AG09309 (cell line): ENCODE results near the gene MS4A1.

ENCODE experiments used
- DNase-seq: peaks from one replicate; pipeline ENCODE4 v3.0.0-alpha.2; 2010; ENCODE audit warnings: low read depth
- H3K4me3 ChIP-seq: 2 replicates; pipeline ENCODE4 v1.5.1; 2011; ENCODE audit warnings: mild to moderate bottlenecking, low read depth, low read length, moderate library complexity; ENCODE audit not compliant: control insufficient read depth
- CTCF ChIP-seq: IDR thresholded peaks from 2 replicates; pipeline ENCODE4 v1.5.1; 2011; ENCODE audit warnings: mild to moderate bottlenecking, low read depth, low read length, inconsistent platforms; ENCODE audit not compliant: insufficient read depth, control insufficient read depth; ENCODE audit errors: missing control alignments

Gene MS4A1

GRCh38 chr11:60469723-60470122 is 14.1 kb downstream of the MS4A1 start:
- TF ChIP-seq CTCF: no peak
- no peak for DNase-seq
- H3K4me3 ChIP-seq: no peak overlapping the region

GRCh38 chr11:60477035-60477445 is 21.4 kb downstream of the MS4A1 start:
- no peak for TF ChIP-seq CTCF
- no peak for DNase-seq
- H3K4me3 ChIP-seq: no peak overlapping the region

- TF ChIP-seq CTCF: no peak
- DNase-seq: no peak
- H3K4me3 ChIP-seq: no peak overlapping the region
These were observed 26.7 kb downstream of the MS4A1 start for GRCh38 chr11:60482361-60482760.

GRCh38 chr11:60485987-60486386 is 30.3 kb downstream of the MS4A1 start:
- H3K4me3 ChIP-seq: no peak overlapping the region
- no peak for DNase-seq
- no peak for TF ChIP-seq CTCF

GRCh38 chr11:60492488-60493009 is 36.9 kb downstream of the MS4A1 start, which contains the start of gene MS4A12:
TSS of gene MS4A12 (plus strand) at chr11:60492778. CDS start at chr11:60497319, 4,541 bp downstream.
- no peak for DNase-seq
- no peak within 1 kb of the TSS for H3K4me3 ChIP-seq
- TF ChIP-seq CTCF: no peak

- no peak overlapping the region for H3K4me3 ChIP-seq
- TF ChIP-seq CTCF: no peak
- no peak for DNase-seq
These were observed 37.8 kb downstream of the MS4A1 start for GRCh38 chr11:60493454-60493853.

- no peak for DNase-seq
- no peak overlapping the region for H3K4me3 ChIP-seq
- TF ChIP-seq CTCF: no peak
These were observed 42.8 kb downstream of the MS4A1 start for GRCh38 chr11:60498399-60498798.
